ENCODE measurements around the gene IGFBP2.
"Not testable (repeated sequence)": the region's sequence is repeated elsewhere in the genome, so short reads cannot be mapped to it uniquely, and the experiment has no call there.

IGFBP2 gene

GRCh38 chr2:216632952-216633615 is at the start of gene IGFBP2:
Gene IGFBP2 (plus strand): TSS chr2:216633420. CDS start chr2:216633524, 104 bp downstream.
- peak; percentile 31 for DNase-seq (ENCODE audit: low spot score)

- no peak for DNase-seq (ENCODE audit: low spot score)
Measured at GRCh38 chr2:216583606-216584005, 49.6 kb upstream of the IGFBP2 start.

GRCh38 chr2:216584112-216584511 is 49.1 kb upstream of the IGFBP2 start:
- no peak for DNase-seq (ENCODE audit: low spot score)

- DNase-seq (ENCODE audit: low spot score) = no peak
Measured at GRCh38 chr2:216585441-216585840, 47.8 kb upstream of the IGFBP2 start.

GRCh38 chr2:216588861-216589710 is 44.1 kb upstream of the IGFBP2 start:
- no peak for DNase-seq (ENCODE audit: low spot score)

GRCh38 chr2:216589791-216590190 is 43.4 kb upstream of the IGFBP2 start:
- no peak for DNase-seq (ENCODE audit: low spot score)

- DNase-seq (ENCODE audit: low spot score) = peak; percentile 47
Measured at GRCh38 chr2:216590780-216591179, 42.4 kb upstream of the IGFBP2 start.

GRCh38 chr2:216591480-216591879 is 41.7 kb upstream of the IGFBP2 start:
- DNase-seq (ENCODE audit: low spot score) = no peak

GRCh38 chr2:216594081-216594480 is 39.1 kb upstream of the IGFBP2 start:
- no peak for DNase-seq (ENCODE audit: low spot score)

GRCh38 chr2:216596236-216596979 is 36.8 kb upstream of the IGFBP2 start:
- DNase-seq (ENCODE audit: low spot score) = peak; percentile 67

GRCh38 chr2:216596980-216597509 is 36.2 kb upstream of the IGFBP2 start:
- peak; percentile 42 for DNase-seq (ENCODE audit: low spot score)

GRCh38 chr2:216597825-216598224 is 35.4 kb upstream of the IGFBP2 start:
- DNase-seq (ENCODE audit: low spot score) = not testable (repeated sequence)

GRCh38 chr2:216601632-216602409 is 31.4 kb upstream of the IGFBP2 start:
- DNase-seq (ENCODE audit: low spot score) = no peak

GRCh38 chr2:216603010-216603883 is 30.0 kb upstream of the IGFBP2 start:
- DNase-seq (ENCODE audit: low spot score) = no peak

- no peak for DNase-seq (ENCODE audit: low spot score)
Measured at GRCh38 chr2:216603884-216604245, 29.4 kb upstream of the IGFBP2 start.

GRCh38 chr2:216604458-216604857 is 28.8 kb upstream of the IGFBP2 start:
- DNase-seq (ENCODE audit: low spot score) = no peak

GRCh38 chr2:216606551-216607276 is 26.5 kb upstream of the IGFBP2 start:
- no peak for DNase-seq (ENCODE audit: low spot score)

- no peak for DNase-seq (ENCODE audit: low spot score)
Measured at GRCh38 chr2:216607277-216607560, 26.0 kb upstream of the IGFBP2 start.

GRCh38 chr2:216608525-216608924 is 24.7 kb upstream of the IGFBP2 start:
- DNase-seq (ENCODE audit: low spot score) = no peak

Measured in GM03348 (cell line).